OCI-LY7 (cell line): Measurements from ENCODE around the gene SEMA5A.

Source experiments
- CTCF ChIP-seq: fragments of 200-600 bp; sonication (generic); conservative IDR thresholded peaks from 2 replicates; pipeline ENCODE4 v1.5.1; 2014; ENCODE audit warnings: mild to moderate bottlenecking, antibody characterized with exemption, low read length, moderate library complexity, mixed read lengths
- EZH2phosphoT487 ChIP-seq: fragments of 200-600 bp; sonication (generic); IDR thresholded peaks from 2 replicates; pipeline ENCODE4 v1.6.1; 2018; ENCODE audit warnings: low read depth, borderline replicate concordance, mild to moderate bottlenecking, mixed run types, antibody characterized with exemption, low read length, moderate library complexity, mixed read lengths

DNA sequence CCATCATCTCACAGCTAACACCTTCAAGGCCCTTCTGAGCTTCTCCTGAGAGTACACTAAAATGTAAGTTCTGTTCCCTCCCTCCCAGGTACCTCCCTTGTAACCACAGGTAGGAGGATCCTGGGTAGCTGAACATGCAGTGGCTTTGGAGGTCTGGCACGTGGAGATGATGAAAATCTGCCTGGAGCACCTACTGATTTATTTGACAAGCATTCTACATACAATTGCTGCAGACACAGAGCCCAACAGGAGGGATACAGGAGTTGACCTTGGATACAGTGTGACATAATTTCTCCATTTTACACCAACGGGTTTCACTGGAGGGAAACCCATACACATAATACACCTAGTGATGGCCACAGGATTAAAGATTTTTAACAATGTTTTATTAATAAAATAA is 478.7 kb downstream of the SEMA5A start:
- TF ChIP-seq CTCF (no peak), EZH2phosphoT487 (no peak)
